Midbrain (tissue), 1 donor: ENCODE data around the gene CKLF.
"Not testable (repeated sequence)": the region's sequence is repeated elsewhere in the genome, so short reads cannot be mapped to it uniquely, and the experiment has no call there.

Experiments used
- DNase-seq: peaks from one replicate; lab custom pipeline; 2025; lab: John Stamatoyannopoulos, UW

The CKLF gene, protein sequence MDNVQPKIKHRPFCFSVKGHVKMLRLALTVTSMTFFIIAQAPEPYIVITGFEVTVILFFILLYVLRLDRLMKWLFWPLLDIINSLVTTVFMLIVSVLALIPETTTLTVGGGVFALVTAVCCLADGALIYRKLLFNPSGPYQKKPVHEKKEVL

DNA sequence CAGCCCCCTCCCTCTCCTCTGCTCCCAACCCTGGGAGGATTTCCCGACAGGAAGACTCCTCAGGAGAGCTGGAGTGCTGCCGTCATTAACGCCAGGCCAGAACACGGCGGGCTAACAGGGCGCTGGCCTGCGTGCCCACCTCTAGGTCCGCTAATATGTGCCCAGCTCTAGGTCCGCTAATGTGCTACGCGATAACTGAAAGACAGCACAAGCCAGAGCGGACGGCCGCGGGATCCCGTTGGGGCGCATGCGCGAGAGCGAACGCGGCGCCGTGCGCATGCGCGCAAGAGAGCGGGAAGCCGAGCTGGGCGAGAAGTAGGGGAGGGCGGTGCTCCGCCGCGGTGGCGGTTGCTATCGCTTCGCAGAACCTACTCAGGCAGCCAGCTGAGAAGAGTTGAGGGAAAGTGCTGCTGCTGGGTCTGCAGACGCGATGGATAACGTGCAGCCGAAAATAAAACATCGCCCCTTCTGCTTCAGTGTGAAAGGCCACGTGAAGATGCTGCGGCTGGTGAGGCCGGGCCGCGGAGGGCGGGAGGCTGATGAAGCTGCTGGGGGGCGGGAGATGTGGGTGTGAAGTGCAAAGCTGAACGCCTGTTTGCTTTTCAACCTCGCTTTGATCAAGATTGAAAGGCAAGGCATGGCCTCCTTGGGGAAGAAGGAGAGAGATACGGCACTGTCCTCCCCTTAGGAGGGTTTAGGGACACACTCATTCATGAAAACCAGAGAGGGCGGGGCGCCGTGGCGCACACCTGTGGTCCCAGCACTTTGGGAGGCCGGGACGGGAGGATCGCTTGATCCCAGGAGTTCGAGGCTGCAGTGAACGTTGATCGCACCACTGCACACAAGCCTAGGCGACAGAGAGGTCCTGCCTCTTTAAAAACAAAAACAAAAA lies at the start of gene CKLF:
Gene CKLF, plus strand, starts transcription at position 291 of the 892 bp plus-strand sequence. Its CDS starts 140 bp downstream, at position 431.
- peak; percentile 93 for DNase-seq

GRCh38 chr16:66503030-66503429 lies 49.3 kb upstream of the CKLF start:
- DNase-seq = peak; percentile 68

DNA sequence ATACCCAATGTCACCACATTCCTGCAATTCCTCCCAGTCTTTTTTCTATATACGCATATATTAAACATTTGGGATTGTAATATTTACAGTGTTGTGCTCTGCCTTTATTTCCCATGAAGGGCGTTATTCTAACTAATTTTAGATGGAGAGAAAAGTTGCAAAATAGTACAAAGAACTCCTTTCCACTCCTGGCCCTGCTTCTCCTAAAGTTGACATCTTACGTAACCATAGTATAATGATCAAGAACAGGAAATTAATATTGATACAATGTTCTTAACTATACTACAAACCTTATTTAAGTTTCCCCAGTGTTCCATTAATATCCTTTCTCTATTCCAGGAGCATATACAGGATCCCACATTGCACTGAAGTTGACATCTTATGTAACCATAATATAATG lies 48.8 kb upstream of the CKLF start:
- DNase-seq = no peak

DNA sequence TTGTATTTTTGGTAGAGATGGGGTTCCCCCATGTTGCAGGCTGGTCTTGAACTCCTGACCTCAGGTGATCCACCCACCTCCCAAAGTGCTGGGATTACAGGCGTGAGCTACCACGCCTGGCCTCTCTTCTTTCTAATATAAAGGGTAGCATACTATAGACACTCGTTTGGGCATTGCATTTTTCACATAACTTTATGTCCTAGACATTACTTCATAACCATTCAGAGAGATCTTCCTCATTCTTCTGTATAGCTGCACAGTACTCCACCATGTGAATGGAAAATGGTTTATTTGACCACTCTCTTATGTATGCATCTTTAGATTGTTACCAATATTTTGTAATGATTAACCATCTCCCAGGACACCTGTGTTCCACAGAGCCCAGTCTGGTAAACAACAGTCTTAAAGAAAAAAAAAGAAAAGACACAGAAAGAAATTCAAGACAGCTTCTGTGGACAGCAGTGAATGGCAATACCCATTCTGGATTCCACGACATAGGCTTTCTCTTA lies 44.6 kb upstream of the CKLF start:
- DNase-seq = no peak

- DNase-seq = no peak
Measured at GRCh38 chr16:66508248-66508913, 44.0 kb upstream of the CKLF start.

GRCh38 chr16:66508914-66509496 lies 43.4 kb upstream of the CKLF start:
- DNase-seq = no peak

GRCh38 chr16:66509576-66509975 lies 42.8 kb upstream of the CKLF start:
- no peak for DNase-seq

GRCh38 chr16:66510298-66510697 lies 42.1 kb upstream of the CKLF start:
- no peak for DNase-seq

GRCh38 chr16:66510711-66511601 lies 41.4 kb upstream of the CKLF start:
- DNase-seq = peak; percentile 39

DNA sequence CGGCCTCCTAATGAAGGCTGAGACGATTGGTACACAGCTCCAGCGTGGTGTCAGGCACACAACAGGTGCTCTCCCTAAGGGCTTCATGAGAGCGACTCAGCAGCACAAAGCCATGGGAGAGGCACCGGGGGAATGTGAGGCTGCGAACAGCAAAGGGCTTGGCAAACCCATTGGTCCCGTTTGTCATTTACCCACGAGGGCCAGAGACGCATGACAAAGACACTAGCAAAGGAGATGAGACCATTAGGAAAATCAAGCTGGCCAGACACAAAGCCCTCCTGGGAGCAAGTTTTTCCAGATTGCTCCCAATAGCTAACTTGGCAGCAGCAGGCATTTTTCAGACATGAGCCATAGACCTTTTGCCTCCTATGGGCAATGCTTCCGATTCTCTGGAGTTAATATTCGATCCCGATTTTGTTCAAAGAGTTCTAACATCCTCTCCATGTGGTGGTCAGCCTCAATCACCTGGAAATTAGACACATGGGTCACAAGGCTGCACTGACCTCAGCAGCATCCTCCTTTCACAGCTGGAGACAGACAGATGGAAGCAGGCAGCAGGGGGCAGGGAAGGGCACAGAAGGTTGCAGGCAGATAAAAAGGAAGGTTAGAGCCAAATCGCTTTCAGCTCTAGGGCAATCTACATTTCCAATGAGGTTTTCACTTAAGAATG lies 40.6 kb upstream of the CKLF start:
- DNase-seq = no peak

GRCh38 chr16:66512272-66513110 lies 39.9 kb upstream of the CKLF start:
- DNase-seq = no peak

DNA sequence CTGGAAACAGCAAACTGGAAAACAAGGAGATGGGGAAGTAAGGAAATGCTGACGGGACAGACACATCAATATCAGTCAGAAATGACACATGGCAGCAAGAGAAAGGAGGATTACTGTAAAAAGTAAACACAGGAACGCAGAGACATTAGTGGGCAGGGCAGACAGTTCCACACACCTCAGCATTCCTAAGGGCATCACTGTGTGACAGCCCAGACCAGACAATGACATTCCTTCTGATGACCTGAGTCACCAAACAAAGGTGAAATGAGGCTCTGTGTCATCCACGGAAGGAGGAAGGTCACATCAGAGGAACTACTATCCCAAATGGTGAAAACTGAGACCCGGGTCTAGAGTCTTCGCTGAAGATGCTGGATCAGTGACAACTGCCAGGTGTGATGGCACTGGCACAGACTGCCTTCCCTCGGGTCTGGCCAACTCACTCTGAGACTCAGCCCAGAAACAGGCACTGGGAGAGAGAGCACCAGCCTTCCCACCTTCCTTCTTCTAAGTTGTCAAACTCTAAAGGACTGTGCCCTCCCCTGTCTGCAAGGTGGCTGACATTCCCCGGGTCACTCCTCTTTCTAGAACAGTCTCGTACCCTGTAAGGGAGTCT lies 39.2 kb upstream of the CKLF start:
- DNase-seq = no peak

- DNase-seq = not testable (repeated sequence)
Measured at GRCh38 chr16:66514391-66514790, 38.0 kb upstream of the CKLF start.

DNA sequence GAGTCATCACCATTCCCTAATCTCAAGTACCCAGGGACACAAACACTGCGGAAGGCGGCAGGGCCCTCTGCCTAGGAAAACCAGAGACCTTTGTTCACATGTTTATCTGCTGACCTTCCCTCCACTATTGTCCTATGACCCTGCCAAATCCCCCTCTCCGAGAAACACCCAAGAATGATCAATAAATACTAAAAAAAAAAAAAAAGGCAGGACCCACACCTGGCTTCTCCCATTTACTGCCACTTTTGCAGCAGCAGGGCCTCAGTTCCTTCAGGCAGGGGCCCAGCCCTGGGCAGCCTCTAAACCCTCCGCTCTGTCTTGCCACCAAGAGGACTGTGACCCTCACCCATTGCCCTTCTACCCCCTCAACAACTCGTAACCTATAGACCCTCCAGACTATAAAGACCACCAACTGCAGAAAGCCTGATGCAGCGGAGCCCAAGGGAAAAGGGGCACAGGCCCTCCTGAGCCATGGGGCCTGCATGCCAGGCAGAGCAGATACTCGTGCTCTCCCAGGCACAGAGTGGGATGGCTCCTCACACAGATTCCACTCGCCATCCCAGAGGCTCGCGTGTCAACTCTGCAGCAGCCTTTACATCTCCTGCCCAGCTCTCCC lies 37.3 kb upstream of the CKLF start:
- not testable (repeated sequence) for DNase-seq

DNA sequence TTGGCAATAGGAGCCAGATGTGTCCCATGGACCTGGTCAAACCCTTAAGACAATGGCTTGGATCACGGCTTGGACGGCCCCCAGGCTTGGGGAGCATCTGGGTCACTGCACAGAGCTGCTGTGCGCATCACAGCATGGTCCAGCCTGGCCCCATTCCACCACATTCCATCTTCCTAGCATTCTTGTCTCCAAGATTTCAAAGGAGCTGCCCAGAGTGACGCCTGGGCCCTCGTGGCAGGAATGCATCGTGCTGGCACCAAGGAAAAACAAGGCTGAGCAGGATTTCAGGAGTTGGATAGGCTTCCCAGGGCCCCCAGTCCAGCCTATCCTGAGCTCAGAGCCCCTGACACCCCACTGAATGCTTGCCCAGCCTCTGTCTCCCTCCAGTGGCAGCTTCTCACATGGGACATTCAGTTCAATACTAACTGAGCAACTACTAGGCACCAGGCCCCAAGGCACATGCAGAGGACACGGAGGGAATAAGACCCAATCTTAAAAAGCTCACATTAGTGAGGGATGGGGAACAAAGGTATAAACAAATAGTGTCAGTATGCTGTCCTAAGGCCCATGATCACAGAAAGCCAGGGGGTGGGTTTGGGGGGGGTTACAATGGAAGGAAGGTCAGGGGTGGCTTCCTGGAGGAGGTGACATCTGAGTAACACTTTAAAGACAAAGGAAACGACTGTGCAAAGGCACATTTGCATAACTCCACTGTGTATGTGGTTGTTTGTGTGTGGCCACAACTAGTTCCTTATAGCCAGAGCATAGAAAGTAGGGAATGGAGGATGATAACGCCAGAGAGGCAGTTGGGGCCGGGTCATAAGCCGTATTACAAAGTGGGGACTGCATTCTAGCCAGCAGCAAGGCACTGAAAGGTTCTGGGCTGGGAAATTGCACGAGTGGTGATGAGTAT lies 36.5 kb upstream of the CKLF start:
- no peak for DNase-seq

GRCh38 chr16:66516509-66516807 lies 35.9 kb upstream of the CKLF start:
- DNase-seq = no peak

- peak; percentile 94 for DNase-seq
Measured at GRCh38 chr16:66516808-66517585, 35.4 kb upstream of the CKLF start.
